MV-4-11 (cell line): ENCODE measurements around the gene ZNF274.
"Not testable (repeated sequence)": the region's sequence is repeated elsewhere in the genome, so short reads cannot be mapped to it uniquely, and the experiment has no call there.

Experiments used
- DNase-seq: peaks from one replicate; lab custom pipeline; 2025; lab: John Stamatoyannopoulos, UW

Gene ZNF274

DNA sequence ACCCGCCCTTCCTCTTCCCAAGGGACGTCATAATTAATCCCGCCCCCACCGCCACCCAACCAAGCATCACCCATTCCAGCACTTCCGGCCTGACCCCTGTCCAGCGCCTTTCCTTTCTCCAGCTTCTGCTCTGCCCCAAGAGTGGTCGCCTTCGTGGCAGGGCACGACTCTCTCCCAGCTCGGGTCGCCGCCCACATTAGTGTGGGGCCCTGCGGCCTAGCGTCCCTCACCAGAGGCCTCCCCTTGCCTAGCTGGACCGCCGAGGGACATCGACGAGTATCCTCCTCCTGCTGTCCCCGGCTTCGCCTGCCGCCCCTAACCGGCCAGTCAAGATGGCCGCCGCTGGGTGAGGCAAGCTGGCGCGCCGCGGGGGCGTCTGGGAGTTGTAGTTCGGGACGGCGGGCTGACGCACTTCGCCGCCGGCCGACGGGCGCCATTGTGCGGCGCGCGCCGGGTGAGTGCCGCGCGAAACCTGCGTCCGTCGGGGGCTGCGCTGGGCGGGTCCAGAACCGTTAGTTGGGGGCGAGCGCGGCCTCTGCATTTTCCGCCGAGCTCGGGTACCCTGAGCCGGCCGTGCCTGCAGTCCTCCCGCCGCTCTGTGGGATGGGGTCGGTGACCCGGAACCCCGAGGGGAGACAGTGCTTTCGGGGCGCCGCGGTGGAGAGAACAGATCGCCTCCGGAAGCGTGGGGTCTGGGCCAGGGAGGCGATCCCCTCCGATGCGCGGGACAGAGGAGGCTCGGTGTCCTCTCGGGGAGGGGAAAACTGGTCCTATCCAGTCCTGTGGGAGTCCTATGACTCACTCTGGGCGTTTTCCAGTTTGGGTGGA lies at the start of gene ZNF274:
TSS of gene ZNF274 (plus strand) at position 73 of the 828 bp plus-strand sequence. CDS start 905 bp downstream, outside the sequence.
- DNase-seq: peak; percentile 90

DNA sequence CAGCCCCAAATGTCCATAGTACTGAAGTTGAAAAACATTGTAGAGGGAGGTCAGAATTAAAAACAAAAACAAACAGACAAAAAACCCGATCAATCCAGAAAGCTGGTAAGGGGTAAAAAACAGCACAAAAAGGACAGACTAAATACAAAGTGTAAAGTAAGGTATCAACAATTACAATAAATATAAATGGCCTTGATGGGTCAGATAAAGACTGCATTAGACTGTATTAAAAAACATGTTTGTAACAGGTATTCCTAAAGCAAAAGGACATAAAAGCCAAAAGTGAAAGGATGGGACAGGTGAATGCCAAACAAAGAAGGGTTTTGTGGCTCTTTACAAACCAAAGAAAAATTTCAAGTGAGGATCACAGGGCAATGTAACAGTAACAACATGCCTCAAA lies 48.6 kb upstream of the ZNF274 start:
- DNase-seq: no peak

DNA sequence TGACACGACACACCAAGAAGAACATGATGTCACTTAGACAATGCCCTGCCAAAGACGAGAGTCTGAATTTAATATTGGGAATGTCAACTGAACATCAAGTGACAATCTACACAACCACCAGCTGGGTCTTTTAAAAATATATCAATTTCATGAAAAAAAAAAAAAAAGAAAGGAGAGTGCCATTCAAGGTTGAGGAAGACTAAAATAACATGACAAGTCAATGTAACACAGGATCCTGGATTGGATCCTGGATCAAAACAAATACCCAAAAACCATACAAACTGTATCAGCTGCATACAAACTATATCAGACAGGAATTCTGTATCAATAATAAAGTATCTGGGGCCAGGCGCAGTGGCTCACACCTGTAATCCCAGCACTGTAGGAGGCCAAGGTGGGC lies 37.0 kb upstream of the ZNF274 start:
- DNase-seq: no peak

DNA sequence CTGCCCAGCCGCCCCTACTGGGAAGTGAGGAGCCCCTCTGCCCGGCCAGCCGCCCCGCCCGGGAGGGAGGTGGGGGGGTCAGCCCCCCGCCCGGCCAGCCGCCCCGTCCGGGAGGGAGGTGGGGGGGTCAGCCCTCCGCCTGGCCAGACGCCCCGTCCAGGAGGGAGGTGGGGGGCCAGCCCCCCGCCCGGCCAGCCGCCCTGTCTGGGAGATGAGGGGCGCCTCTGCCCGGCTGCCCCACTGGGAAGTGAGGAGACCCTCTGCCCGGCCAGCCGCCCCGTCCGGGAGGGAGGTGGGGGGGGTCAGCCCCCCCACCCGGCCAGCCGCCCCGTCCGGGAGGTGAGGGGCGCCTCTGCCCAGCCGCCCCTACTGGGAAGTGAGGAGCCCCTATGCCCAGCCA lies 35.4 kb upstream of the ZNF274 start:
- DNase-seq: not testable (repeated sequence)

DNA sequence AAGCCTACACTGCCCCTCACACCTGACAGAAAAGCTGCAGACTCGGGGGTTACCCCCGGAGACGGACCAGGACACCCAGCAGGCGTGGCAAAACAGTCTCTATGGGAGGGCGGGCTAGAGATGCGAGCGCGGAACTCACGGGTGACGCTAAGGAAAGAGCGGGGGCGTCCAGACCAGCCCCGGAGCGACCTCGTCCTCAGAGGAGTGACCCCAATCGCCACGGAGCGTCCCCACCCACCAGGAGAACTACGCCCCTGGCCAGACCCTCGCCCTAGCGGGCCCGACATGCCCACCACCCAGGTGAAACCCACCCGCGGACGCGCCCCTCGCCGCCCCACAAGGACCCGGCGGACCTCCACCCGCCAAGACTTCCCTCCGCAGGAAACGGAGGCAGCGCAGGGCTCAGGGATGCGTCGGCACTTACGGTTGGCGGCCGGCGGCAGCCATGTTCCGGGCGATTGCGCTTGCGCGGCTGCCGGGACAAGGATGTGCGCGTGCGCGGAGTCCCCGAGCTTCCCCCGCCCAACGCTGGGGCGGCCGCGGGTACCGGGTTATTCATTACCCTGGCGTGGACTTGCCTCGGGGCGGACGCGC lies 32.4 kb upstream of the ZNF274 start, which contains the start of gene ZNF329:
TSS of gene ZNF329 (minus strand) at position 462 of the 594 bp plus-strand sequence. CDS start 21,286 bp downstream, outside the sequence.
- DNase-seq: peak; percentile 57

DNA sequence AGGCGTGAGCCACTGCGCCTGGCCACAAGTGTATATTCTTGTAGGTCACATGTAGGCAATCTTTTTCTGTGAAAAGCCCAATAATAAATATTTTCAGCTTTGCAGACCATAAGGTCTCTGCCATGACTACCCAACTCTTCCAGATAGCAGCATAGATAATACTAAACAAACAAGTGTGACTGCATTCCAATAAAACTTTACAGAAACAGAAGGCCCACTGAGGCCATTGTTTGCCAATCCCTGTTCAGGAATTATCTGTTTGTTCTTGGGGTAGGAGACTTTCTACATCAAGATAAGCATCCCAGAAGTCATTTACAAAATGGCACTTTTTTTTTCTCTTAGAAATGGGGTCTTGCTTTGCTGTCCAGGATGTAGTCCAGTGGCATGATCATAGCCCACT lies 29.5 kb upstream of the ZNF274 start:
- no peak for DNase-seq

DNA sequence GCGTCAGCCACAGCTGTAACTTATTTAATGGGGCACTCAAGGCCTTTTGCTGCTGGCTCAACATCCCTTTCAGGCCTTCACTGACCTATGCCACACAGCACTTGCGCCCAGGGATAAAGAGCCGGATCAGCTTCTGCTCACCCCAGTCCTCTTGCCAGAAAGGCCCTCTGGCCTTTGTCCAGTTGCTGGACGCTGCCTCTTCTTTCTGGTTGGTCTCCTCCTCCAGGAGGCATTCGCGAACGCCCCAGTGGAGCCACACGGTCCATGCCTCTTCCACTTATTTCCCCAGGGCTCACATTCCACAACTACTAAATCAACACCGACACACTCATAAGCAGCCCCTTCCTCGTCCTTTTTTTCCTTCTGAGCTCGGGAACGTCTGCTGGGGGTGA lies 28.6 kb upstream of the ZNF274 start:
- DNase-seq: no peak

DNA sequence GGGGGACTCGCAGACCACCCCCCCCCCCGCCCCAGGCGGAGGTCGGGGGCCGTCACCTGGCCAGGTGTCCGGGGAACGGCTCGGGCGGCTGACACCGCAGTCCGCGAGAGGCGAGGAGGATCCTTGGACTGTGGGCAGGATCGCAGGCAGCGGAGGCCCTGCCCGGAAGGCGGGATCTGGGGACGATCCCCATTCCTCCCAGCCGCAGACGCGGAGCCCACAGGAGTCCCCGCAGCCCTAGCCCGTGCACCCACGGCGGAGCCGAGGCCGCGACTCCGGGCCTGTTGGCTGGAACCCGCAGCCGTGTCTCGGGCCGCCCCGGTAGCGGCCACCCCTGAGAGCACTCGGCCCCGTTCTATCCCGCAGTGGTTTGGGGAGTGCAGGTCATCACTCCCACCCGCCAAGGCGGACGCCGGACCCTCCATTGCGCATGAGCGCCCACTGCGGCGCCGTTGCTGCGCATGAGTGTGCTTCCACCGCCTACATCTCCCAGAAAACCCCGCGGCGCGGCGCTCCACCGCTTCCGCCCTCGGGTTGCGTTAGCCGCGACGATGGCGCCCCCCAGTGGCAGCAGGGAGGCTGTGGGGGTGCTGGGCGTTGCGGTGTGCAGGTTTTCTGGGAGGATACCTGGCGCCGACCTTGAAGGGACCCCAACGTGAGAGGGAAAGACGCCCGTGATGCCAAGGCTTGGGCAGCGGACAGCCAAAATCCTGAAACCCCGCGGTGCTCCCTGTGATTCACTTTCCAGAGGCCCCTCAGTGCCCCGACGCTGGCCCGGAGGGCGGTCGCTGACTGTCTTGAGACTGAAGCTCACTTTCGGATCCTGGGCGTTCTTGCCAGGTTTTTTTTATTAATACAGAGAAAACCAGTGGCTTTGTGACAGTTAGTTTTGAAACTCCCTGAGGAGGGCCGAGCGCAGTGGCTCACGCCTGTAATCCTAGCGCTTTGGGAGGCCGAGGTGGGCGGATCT lies 27.9 kb upstream of the ZNF274 start:
- peak; percentile 52 for DNase-seq

DNA sequence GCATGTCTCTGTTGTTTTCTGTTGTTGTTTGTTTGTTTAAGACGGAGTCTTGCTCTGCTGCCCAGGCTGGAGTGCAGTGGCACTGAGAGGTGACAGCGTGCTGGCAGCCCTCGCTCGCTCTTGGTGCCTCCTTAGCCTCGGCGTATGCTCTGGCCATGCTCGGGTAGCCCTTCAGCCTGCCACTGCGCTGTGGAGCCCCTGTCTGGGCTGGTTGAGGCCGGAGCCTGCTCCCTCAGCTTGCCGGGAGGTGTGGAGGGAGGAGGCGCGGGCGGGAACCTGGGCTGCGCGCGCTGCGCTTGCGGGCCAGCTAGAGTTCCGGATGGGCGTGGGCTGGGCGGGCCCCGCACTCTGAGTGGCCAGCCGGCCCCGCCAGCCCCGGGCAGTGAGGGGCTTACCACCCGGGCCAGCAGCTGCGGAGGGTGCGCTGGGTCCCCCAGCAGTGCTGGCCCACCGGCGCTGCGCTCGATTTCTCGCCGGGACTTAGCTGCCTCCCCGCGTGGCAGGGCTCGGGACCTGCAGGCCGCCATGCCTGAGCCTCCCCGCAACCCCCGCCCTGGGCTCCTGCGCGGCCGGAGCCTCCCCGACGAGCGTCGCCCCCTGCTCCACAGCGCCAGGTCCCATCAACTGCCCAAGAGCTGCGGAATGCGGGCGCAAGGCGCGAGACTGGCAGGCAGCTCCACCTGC lies 25.7 kb upstream of the ZNF274 start:
- DNase-seq: no peak

DNA sequence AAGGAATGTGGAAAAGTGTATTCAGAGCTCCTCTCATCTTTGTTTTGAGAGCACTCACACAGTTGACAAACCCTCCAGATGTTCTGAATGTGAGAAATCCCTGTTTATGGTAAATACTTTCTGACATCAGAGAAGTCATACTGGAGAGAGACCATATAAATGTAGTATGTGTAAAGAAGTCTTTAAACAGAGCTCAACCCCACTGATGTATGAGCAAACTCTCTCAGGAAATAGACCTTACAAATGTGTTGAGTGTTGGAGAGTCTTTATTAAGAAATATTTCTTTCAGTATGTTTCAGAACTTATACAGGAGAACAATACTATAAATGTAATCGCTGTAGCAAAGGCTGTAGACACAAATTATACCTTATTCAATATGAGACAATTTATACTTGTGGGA lies 16.6 kb upstream of the ZNF274 start:
- DNase-seq: no peak

DNA sequence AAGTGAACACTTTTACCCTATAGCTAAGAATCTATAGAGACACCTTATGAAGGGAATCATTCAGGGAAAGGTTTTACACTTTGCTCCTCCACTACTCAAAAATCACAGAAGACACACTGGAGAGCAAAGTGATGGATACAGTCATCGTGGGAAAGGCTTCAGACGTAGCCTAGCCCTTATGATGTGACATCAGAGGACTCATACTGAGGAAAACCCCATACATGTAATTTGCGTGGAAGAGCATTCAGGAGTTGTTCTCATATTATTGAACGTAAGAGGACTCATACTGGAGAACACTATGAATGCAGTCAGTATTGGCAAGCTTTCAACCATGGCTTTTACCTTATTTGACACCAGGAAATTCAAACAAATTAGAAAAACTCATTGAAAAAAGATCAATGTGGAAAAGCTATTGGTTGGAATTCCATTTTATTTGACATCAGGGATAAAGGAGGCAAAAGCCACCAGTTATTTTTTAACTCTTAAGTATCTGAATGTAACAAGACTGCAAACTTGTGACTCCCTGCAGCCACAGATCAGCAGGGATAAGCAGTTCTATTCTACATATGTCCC lies 16.1 kb upstream of the ZNF274 start:
- DNase-seq: no peak

DNA sequence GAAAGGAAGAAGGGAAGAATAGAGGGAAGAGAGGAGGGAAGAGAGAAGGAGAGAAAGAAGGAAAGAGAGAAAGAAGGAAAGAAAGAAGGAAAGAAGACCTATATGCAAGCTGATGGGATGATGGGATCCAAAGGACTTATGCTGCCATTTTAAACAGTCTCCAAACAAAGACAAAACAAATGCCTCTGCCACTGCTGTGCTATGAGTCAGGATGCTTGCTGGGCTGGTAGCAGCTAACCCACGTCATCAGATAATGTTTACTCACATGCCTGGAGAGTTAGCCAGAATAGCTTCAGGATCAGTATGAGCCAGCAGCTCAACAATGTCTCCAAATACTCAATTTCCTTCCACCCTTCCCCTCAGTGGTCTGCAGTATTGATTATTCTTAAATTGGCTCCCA lies 12.0 kb upstream of the ZNF274 start:
- DNase-seq: no peak

DNA sequence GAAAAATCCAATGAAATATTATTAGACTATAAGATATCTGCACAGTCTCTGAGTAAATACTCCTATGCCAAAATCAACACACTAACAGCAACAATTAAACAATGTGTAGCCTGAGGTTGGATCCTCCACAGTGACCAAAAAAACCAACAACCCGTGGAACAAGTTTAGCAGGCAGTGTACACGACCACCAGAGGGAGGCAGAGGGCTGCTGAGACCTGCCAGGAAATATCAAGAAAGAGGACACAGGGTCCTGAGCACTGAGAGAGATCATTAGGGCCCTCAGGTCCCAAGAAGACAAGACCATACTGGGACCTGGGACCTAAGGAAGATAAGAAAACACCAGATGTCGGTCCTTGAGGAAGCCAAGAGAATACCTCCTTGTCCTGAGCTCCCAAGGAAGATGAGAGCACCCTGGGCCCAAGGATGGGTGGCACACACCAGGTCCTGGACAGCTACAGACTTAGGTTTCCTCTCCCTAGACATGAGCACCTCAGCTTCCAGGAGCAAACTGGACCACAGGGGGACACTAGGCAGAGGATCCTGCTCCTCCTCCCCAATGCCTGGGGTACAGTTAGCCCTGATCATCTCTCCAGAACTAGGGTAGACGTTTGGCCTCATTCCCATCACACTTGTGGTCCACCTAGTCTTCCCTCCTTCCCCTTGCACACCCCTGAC lies 822 bp upstream of the ZNF274 start:
- peak; percentile 82 for DNase-seq

DNA sequence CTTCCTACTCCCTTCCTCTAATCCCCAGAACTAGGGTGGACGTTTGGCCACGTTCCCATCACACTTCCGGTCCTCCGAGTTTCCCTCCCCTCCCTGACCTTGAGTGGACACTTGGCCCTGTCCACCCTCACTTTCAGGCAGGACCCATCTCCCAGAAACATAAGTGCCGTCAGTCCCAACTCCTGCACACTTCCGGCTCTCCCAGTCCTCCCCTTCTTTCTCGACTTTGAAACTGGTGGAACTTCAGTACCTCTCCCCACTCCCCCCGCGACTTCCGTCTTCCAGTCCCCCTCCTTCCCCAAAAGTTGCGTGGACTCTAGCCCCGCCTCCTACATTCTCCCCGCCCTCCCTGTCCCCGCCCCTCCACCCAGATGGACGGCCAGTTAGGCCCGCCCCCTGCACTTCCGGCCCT lies 278 bp upstream of the ZNF274 start:
- DNase-seq: peak; percentile 92

DNA sequence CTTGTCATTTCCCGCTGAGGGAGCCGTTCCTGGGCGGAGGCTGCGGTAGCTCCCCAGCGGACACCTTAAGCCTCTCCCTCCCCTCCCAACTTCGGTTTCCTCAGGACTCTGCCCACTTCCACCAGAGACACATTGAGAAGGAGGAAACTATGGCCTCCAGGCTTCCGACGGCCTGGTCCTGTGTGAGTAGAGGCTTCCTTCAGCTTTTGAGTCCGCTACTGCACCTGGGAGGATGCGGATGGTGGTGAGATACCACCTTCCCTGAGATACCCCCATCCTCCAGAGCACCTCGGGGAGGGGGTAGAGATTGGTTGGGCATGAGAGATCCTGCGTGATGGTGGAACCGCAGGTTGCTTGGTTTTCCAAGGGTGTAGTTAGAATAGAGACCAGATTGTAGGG lies 955 bp downstream of the ZNF274 start:
- DNase-seq: peak; percentile 88

DNA sequence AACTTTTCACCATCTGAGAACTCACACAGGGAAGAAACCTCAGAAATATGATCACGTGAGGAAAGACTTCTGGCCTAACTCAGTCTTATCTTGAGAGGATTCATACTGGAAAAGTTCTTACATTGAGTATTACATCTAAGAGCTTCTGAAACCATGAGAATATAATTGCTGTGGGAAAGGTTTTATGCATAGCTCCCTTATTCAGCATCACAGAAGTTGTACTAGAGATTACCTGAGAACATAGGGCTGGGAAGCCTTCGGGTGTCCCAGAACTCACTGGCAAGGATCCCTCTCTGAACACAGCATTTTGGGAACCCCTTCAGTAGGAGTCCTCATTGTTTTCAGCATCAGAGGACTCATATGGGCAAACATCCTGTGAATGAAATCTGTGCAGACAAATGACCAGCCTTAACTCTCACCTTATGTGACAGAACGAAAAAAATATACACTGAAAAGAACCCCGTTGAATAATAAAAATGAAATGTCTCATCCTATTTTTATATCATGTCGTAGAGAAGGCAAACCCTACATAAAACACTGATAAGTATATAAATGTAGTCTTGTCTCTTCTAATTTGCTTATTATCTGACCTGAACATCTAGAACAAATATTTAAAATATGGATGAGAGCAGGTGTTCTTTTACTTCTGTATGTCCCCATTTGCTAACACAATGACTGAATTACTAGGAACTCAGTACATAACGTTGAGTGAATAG lies 14.2 kb downstream of the ZNF274 start:
- DNase-seq: peak; percentile 70

DNA sequence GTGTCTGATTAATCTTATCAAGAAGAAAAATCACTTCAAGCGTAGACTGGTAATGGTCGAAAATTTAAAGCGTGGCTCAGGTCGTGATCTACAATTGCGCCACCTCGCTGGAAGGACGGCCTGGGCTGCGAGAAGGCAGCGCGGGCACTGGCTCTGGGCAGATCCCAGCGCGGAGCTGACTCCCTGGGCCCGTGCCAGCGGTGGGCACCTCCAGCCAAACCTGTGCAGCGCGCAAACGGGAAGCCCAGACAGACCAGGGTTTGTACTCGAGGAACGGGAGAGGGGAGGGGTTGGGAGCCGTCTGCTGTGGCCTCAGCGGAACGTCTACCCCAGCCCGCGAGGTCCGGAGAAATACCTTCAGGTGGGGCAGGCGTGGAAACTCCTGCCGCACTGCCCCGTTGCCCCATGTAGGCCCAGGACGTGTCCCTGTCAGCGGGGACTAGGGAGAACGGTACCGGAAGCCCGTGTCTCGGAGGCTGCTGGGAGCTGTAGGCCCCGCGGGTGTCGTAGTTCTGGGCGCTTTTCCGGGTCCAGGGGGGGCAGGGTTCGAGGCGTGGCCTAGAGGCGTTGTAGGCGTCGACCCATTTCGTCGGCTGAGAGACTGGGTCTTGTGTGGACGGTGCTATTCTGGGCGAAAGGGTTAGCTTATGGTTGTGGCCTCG lies 21.1 kb downstream of the ZNF274 start:
- DNase-seq: no peak

DNA sequence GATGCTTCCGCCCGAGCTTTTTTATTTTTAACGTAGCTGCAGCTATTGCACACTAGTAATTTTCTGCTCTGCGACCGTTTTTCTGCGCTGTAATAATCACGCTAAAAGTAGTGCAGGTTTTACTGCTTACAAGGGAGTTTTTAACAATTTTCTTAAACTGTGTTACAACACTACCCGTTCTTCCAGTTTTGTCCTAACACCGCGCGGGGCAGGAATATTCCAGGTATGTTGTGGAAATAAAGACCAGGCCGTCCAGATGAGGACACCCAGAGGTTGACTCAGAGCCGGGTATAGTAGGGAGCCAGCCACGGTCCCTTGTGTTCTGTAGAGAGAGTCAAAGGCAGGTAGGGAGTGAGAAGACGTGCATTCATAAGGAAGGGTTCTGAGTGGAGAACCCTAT lies 21.7 kb downstream of the ZNF274 start:
- DNase-seq: no peak

DNA sequence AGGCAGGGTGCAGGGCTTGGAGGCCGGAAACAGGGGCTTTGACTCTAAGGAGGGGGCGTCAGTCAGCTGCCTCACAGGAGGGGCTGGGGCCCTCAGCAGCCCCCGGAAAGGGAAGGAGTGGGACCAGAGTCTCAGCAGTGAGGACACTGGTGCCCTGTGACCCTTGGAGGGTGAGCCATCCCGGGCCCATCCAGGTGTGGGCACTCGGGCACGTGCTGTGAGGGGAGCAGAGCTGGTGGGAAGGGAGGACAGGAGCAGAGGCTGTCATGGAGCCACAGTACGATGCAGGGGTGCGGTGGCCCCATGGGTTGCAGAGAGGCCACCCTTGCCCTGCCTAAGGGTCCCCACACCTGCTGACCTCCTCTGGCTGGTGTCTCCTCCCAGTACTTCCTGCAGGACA lies 26.7 kb downstream of the ZNF274 start:
- DNase-seq: no peak
